Endodermal cell (in vitro differentiated cells): Measurements from ENCODE around the gene CCDC88C. TPM values are rescaled to one million over a fixed set of nuclear protein-coding genes. Genes with fewer than 3 reads are reported as not detected.

Source experiments
- DNase-seq: peaks from one replicate; pipeline ENCODE4 v3.0.0-alpha.2; 2017
- H3K27ac ChIP-seq: 2 replicates; pipeline ENCODE4 v1.5.1; 2013; ENCODE audit warnings: mild to moderate bottlenecking, low read depth, low read length, moderate library complexity
- H3K27me3 ChIP-seq: 2 replicates; pipeline ENCODE4 v1.6.1; 2013; ENCODE audit warnings: mild to moderate bottlenecking, low read length, moderate library complexity; ENCODE audit not compliant: insufficient read depth, control insufficient read depth, poor library complexity, severe bottlenecking
- H3K36me3 ChIP-seq: 2 replicates; pipeline ENCODE4 v1.7.0; 2013; ENCODE audit warnings: mild to moderate bottlenecking, low read length, moderate library complexity; ENCODE audit not compliant: control insufficient read depth, insufficient read depth
- H3K4me1 ChIP-seq: one replicate; pipeline ENCODE4 v1.7.0; 2013; ENCODE audit warnings: low read length; ENCODE audit not compliant: control insufficient read depth, insufficient read depth
- H3K4me3 ChIP-seq: 2 replicates; pipeline ENCODE4 v1.5.1; 2013; ENCODE audit warnings: mild to moderate bottlenecking, low read length, moderate library complexity
- H3K9ac ChIP-seq: 2 replicates; pipeline ENCODE4 v1.6.1; 2013; ENCODE audit warnings: mild to moderate bottlenecking, low read length, moderate library complexity; ENCODE audit not compliant: poor library complexity, severe bottlenecking; ENCODE audit errors: extremely low read depth
- H3K9me3 ChIP-seq: 2 replicates; pipeline ENCODE4 v1.6.1; 2013; ENCODE audit warnings: mild to moderate bottlenecking, low read length, moderate library complexity; ENCODE audit not compliant: control insufficient read depth
- H3K27ac Mint-ChIP-seq: 2 replicates; pipeline ENCODE4 v1.8.0; 2020; ENCODE audit warnings: mixed read lengths
- H3K27me3 Mint-ChIP-seq: 2 replicates; pipeline ENCODE4 v1.8.0; 2021; ENCODE audit warnings: mild to moderate bottlenecking, mixed read lengths; ENCODE audit not compliant: insufficient read depth
- H3K36me3 Mint-ChIP-seq: 2 replicates; pipeline ENCODE4 v1.8.0; 2020; ENCODE audit warnings: low read depth, mixed read lengths
- H3K4me1 Mint-ChIP-seq: 2 replicates; pipeline ENCODE4 v1.8.0; 2020; ENCODE audit warnings: mixed read lengths
- H3K4me3 Mint-ChIP-seq: 2 replicates; pipeline ENCODE4 v1.8.0; 2020; ENCODE audit warnings: mild to moderate bottlenecking, moderate library complexity, mixed read lengths
- H3K9me3 Mint-ChIP-seq: 2 replicates; pipeline ENCODE4 v1.8.0; 2020; ENCODE audit warnings: mild to moderate bottlenecking, mixed read lengths
- WGBS, 2 experiments: methylation state at CpG; one replicate each; pipeline versions ENCODE4 v1.1.5 to v1.1.7; 2013; ENCODE audit warnings: missing lambda C conversion rate in 2 of 2, mixed read lengths in 1 of 2; ENCODE audit not compliant: insufficient coverage in 1 of 2, insufficient read length in 1 of 2; 5-methylcytosine and 5-hydroxymethylcytosine counted together
- total RNA-seq, 2 donors: library from RNA; stranded (reverse); fragmentation: NEBNext Ultra II Directional in 1 of 2; extraction: Animal tissue kit (Norgen Biotek cat#: 25700) in 1 of 2; gene quantifications; 2 replicates in 1 of 2; 3 replicates in 1 of 2; pipeline ENCODE4 v1.2.1, GENCODE V29; 2021
- TF ChIP-seq, protein P1 (sequence below): fragments of 200-600 bp; sonication (generic); conservative IDR thresholded peaks from 2 replicates; pipeline ENCODE4 v1.5.0; 2021; ENCODE audit warnings: antibody characterized with exemption, mild to moderate bottlenecking

CCDC88C gene
- total RNA-seq, 2 donors from 2014 or later, result 50.0 to 50.5 TPM

DNA sequence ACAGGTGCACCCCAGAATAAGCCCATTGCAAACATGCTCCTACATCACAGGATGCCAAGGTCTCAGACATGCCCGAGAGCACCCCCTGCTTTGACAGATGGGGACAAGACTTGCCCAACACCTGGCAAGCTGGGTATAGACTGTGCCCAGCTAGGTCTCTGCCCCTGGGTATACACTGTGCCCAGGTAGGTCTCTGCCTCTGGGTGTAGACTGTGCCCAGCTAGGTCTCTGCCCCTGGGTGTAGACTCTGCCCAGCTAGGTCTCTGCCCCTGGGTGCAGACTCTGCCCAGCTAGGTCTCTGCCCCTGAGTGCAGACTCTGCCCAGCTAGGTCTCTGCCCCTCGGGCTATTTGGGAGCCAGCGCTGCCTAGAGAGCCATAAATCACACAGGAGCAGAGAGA, 85.9 kb downstream of the CCDC88C start:
- no peaks in the 10 kb centered on the region for H3K9me3 ChIP-seq
- peaks cover 13% of the 10 kb centered on the region for H3K36me3 ChIP-seq
- H3K27me3 Mint-ChIP-seq, result no peaks in the 10 kb centered on the region
- peaks cover 15% of the 10 kb centered on the region for H3K36me3 Mint-ChIP-seq
- peaks cover under 1% of the 10 kb centered on the region for H3K4me1 Mint-ChIP-seq
- TF ChIP-seq, protein P1, sequence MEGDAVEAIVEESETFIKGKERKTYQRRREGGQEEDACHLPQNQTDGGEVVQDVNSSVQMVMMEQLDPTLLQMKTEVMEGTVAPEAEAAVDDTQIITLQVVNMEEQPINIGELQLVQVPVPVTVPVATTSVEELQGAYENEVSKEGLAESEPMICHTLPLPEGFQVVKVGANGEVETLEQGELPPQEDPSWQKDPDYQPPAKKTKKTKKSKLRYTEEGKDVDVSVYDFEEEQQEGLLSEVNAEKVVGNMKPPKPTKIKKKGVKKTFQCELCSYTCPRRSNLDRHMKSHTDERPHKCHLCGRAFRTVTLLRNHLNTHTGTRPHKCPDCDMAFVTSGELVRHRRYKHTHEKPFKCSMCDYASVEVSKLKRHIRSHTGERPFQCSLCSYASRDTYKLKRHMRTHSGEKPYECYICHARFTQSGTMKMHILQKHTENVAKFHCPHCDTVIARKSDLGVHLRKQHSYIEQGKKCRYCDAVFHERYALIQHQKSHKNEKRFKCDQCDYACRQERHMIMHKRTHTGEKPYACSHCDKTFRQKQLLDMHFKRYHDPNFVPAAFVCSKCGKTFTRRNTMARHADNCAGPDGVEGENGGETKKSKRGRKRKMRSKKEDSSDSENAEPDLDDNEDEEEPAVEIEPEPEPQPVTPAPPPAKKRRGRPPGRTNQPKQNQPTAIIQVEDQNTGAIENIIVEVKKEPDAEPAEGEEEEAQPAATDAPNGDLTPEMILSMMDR, result no peak
- no peaks in the 10 kb centered on the region for H3K9me3 Mint-ChIP-seq
- H3K4me3 Mint-ChIP-seq, result no peak overlapping the region
- H3K4me3 ChIP-seq, result no peak overlapping the region
- H3K27me3 ChIP-seq, result no peaks in the 10 kb centered on the region
- no peak overlapping the region for H3K9ac ChIP-seq
- DNase-seq, result no peak
- no peak overlapping the region for H3K27ac ChIP-seq
- WGBS, 2 experiments, result 89 to 90% methylated on average over 3 of the region's 3 CpGs
- H3K4me1 ChIP-seq, result no peaks in the 10 kb centered on the region
- peak overlapping the region; percentile 60 for H3K27ac Mint-ChIP-seq

DNA sequence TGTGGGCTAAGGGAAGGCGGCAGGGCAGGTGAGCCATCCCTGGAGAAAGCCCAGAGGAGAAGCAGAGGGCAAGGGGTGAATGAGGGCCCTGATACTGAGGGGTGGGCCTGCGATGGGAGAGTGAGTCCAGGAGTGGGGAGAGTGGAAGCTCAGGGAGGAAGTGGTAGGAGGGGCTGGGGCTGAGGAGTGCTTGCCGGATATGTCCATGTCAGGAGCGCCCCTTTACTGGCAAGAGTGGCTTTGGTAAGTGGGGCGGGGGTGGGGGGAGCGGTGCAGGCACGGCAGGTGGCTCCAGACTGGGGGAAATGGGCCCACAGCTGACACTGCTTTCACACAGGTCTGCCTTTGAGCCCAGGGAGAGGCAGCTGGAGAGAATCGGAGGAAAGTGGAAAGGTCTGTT, 86.8 kb downstream of the CCDC88C start:
- WGBS, 2 experiments, result 87 to 96% methylated on average over 4 to 8 of the region's 8 CpGs
- TF ChIP-seq, protein P1, result no peak
- peaks cover 2% of the 10 kb centered on the region for H3K4me1 Mint-ChIP-seq
- H3K9ac ChIP-seq, result no peak overlapping the region
- H3K9me3 ChIP-seq, result no peaks in the 10 kb centered on the region
- H3K4me3 ChIP-seq, result no peak overlapping the region
- no peaks in the 10 kb centered on the region for H3K9me3 Mint-ChIP-seq
- no peaks in the 10 kb centered on the region for H3K27me3 Mint-ChIP-seq
- no peaks in the 10 kb centered on the region for H3K27me3 ChIP-seq
- no peak overlapping the region for H3K4me3 Mint-ChIP-seq
- H3K4me1 ChIP-seq, result no peaks in the 10 kb centered on the region
- H3K36me3 Mint-ChIP-seq, result peaks cover 18% of the 10 kb centered on the region
- H3K27ac ChIP-seq, result no peak overlapping the region
- peaks cover 9% of the 10 kb centered on the region for H3K36me3 ChIP-seq
- peak overlapping the region; percentile 13 for H3K27ac Mint-ChIP-seq
- no peak for DNase-seq

DNA sequence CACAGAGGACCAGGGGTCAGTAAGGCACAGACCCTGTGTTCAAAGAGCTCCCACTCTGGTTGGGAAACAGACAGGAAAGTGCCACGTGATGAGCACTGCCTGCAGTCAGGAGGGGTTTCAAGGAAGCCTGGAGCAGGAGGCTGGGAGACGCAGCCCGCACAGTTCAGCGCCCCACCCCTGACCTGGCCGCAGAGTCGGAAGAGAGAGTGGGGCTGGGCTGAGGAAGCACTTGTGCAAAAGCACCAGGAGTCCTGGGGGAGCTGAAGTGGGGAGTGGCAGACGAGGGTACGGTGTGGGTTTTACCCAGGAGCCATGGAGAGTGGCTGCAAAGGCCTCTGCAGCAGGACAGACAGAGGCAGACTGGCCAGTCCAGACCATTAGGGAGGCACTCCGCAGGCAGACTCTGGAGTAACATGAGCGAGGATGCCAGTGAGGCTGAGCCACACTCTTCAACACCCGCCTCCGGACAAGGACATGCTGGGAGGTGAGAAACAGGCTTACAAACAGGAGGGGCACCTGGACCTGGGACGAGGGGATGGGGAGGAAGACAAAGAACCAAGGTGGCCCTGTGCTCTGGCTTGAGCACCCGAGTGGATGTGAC, 87.4 kb downstream of the CCDC88C start:
- Histone ChIP-seq H3K27me3 (no peaks in the 10 kb centered on the region), H3K9ac (no peak overlapping the region), H3K27ac (no peak overlapping the region), H3K4me3 (no peak overlapping the region), H3K36me3 (peaks cover 7% of the 10 kb centered on the region), H3K4me1 (no peaks in the 10 kb centered on the region), H3K9me3 (no peaks in the 10 kb centered on the region)
- H3K27me3 Mint-ChIP-seq, result no peaks in the 10 kb centered on the region
- no peaks in the 10 kb centered on the region for H3K9me3 Mint-ChIP-seq
- peak overlapping the region; percentile 13 for H3K27ac Mint-ChIP-seq
- peaks cover 19% of the 10 kb centered on the region for H3K36me3 Mint-ChIP-seq
- peaks cover 2% of the 10 kb centered on the region for H3K4me1 Mint-ChIP-seq
- 89 to 92% methylated on average over 14 of the region's 14 CpGs for WGBS, 2 experiments
- TF ChIP-seq, protein P1, result no peak
- peak; percentile 53 for DNase-seq
- no peak overlapping the region for H3K4me3 Mint-ChIP-seq
